HUES64 (cell line): ENCODE results near the gene FOXD4L3.
"Not testable (repeated sequence)": the region's sequence is repeated elsewhere in the genome, so short reads cannot be mapped to it uniquely, and the experiment has no call there.

Experiments used
- H3K27ac ChIP-seq: 2 replicates; pipeline ENCODE4 v1.7.0; 2013; ENCODE audit warnings: low read depth, low read length, inconsistent platforms
- H3K27me3 ChIP-seq: 2 replicates; pipeline ENCODE4 v1.6.1; 2013; ENCODE audit warnings: mild to moderate bottlenecking, low read length; ENCODE audit not compliant: insufficient read depth
- H3K36me3 ChIP-seq: 2 replicates; pipeline ENCODE4 v1.6.1; 2013; ENCODE audit warnings: mild to moderate bottlenecking, low read length; ENCODE audit not compliant: insufficient read depth
- H3K4me1 ChIP-seq: 2 replicates; pipeline ENCODE4 v1.6.1; 2013; ENCODE audit warnings: mild to moderate bottlenecking, low read length, moderate library complexity; ENCODE audit not compliant: insufficient read depth
- H3K4me3 ChIP-seq: 2 replicates; pipeline ENCODE4 v1.5.1; 2013; ENCODE audit warnings: mild to moderate bottlenecking, low read length, moderate library complexity
- H3K9ac ChIP-seq: 2 replicates; pipeline ENCODE4 v1.6.1; 2013; ENCODE audit warnings: mild to moderate bottlenecking, low read depth, low read length
- H3K9me3 ChIP-seq: 2 replicates; pipeline ENCODE4 v1.6.1; 2013; ENCODE audit warnings: low read depth, low read length; ENCODE audit not compliant: insufficient read depth
- WGBS: fragments of 150-250, 120-280 bp; methylation state at CpG from one replicate; pipeline ENCODE4 v1.1.7; 2013; ENCODE audit warnings: missing lambda C conversion rate; 5-methylcytosine and 5-hydroxymethylcytosine counted together

Gene FOXD4L3

GRCh38 chr9:68324518-68324917, 21.9 kb downstream of the FOXD4L3 start:
- peaks cover 10% of the 10 kb centered on the region for H3K27me3 ChIP-seq
- not testable (repeated sequence) for H3K9me3 ChIP-seq, H3K4me1 ChIP-seq, H3K27ac ChIP-seq, H3K36me3 ChIP-seq, H3K4me3 ChIP-seq, H3K9ac ChIP-seq
- WGBS: 31% methylated on average over 4 of the region's 20 CpGs

GRCh38 chr9:68329106-68329505, 26.4 kb downstream of the FOXD4L3 start:
- 67% methylated on average over 2 of the region's 4 CpGs for WGBS
- not testable (repeated sequence) for H3K27me3 ChIP-seq, H3K4me1 ChIP-seq, H3K27ac ChIP-seq, H3K9ac ChIP-seq, H3K36me3 ChIP-seq, H3K9me3 ChIP-seq, H3K4me3 ChIP-seq

GRCh38 chr9:68330531-68331173, 28.0 kb downstream of the FOXD4L3 start:
- H3K27ac ChIP-seq, H3K9me3 ChIP-seq, H3K9ac ChIP-seq, H3K27me3 ChIP-seq, H3K36me3 ChIP-seq, H3K4me3 ChIP-seq, H3K4me1 ChIP-seq: not testable (repeated sequence)
- WGBS: 94% methylated on average over 4 of the region's 11 CpGs

GRCh38 chr9:68332122-68332521, 29.5 kb downstream of the FOXD4L3 start:
- H3K4me1 ChIP-seq, H3K4me3 ChIP-seq, H3K9ac ChIP-seq, H3K36me3 ChIP-seq, H3K9me3 ChIP-seq, H3K27ac ChIP-seq, H3K27me3 ChIP-seq: not testable (repeated sequence)
- WGBS: no CpG with 5 or more reads among the region's 1 CpG

DNA sequence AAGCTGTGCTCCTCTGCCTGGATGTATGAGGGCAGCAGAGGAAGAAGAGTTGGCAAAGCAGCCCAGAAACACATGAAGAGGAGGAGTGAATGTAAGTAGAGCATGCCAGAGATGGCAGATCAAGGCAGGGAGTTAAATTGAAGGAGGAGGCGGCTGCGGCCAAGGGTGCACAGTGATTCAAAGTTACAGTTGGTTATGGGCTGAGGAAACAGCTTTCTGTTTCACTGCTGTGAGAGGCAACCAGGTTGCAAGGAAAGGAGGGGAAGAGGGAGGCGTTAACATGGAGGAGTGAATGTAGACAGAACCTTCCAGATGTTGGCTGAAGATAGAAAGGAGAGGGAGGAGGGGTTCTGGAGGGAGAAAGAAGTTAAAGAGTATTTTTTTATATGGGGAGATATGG, 33.3 kb downstream of the FOXD4L3 start:
- H3K27ac ChIP-seq, H3K9ac ChIP-seq, H3K4me3 ChIP-seq, H3K27me3 ChIP-seq, H3K9me3 ChIP-seq, H3K4me1 ChIP-seq, H3K36me3 ChIP-seq: not testable (repeated sequence)
- WGBS: no CpG with 5 or more reads among the region's 3 CpGs

- H3K36me3 ChIP-seq, H3K4me3 ChIP-seq, H3K27ac ChIP-seq, H3K27me3 ChIP-seq, H3K9me3 ChIP-seq, H3K9ac ChIP-seq, H3K4me1 ChIP-seq: not testable (repeated sequence)
- no CpG with 5 or more reads among the region's 10 CpGs for WGBS
Measured at GRCh38 chr9:68336639-68337339, 34.1 kb downstream of the FOXD4L3 start.

GRCh38 chr9:68338000-68338399, 35.3 kb downstream of the FOXD4L3 start:
- WGBS: 90% methylated on average over 6 of the region's 7 CpGs
- not testable (repeated sequence) for H3K4me1 ChIP-seq, H3K9ac ChIP-seq, H3K27me3 ChIP-seq, H3K9me3 ChIP-seq, H3K27ac ChIP-seq, H3K36me3 ChIP-seq, H3K4me3 ChIP-seq

GRCh38 chr9:68342265-68343025, 39.8 kb downstream of the FOXD4L3 start:
- not testable (repeated sequence) for H3K9me3 ChIP-seq, H3K4me3 ChIP-seq, H3K4me1 ChIP-seq, H3K27ac ChIP-seq, H3K9ac ChIP-seq, H3K36me3 ChIP-seq
- no CpG with 5 or more reads among the region's 10 CpGs for WGBS
- H3K27me3 ChIP-seq: peaks cover 20% of the 10 kb centered on the region

DNA sequence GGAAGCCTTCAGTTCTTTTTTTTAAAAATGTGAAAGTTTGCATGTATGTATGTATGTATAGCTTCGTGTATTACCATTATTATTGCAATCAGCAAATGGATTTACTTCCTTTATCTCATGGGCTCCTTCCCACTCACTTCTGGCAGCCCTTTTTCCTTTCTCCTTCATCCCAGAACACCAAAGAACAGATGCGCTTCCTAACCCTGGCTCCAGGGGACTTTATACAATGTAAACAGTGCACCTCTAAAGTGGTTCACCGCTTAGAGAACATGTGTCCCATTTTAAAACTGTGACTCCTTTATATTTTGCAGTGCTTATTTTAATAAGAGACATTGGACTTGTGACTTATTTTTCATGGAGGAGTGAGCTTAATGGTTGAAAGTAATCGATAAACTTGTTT, 40.6 kb downstream of the FOXD4L3 start:
- not testable (repeated sequence) for H3K4me3 ChIP-seq, H3K27ac ChIP-seq, H3K4me1 ChIP-seq, H3K9me3 ChIP-seq, H3K9ac ChIP-seq, H3K36me3 ChIP-seq
- 89% methylated on average over 2 of the region's 4 CpGs for WGBS
- H3K27me3 ChIP-seq: peaks cover 24% of the 10 kb centered on the region

- H3K27me3 ChIP-seq: peaks cover 31% of the 10 kb centered on the region
- H3K27ac ChIP-seq, H3K36me3 ChIP-seq, H3K9ac ChIP-seq, H3K9me3 ChIP-seq, H3K4me1 ChIP-seq, H3K4me3 ChIP-seq: not testable (repeated sequence)
- WGBS: 61% methylated on average over 3 of the region's 4 CpGs
Measured at GRCh38 chr9:68343992-68344391, 41.3 kb downstream of the FOXD4L3 start.

DNA sequence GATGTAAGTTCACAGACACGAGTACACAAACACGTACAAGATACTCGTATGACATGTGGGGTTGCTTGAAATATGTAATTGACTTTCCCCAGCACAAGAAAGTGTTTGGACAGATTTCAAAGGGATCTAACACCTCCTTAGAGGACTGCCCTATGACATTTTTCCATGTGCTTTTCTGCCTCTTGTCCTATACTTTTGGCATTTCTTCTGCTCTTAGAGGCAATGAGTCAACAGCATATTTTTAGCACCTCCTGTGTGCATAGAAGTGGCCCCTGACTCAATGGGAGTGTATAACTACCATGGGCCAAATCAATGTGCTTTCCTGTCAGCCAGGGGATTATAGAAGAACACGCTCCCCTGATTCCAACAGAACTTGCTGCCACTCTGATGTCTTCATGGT, 49.0 kb downstream of the FOXD4L3 start:
- H3K9me3 ChIP-seq, H3K9ac ChIP-seq, H3K4me3 ChIP-seq, H3K27ac ChIP-seq, H3K4me1 ChIP-seq, H3K36me3 ChIP-seq: not testable (repeated sequence)
- WGBS: 89% methylated on average over 4 of the region's 4 CpGs
- peaks cover 66% of the 10 kb centered on the region for H3K27me3 ChIP-seq
